ENCODE results near the gene ADAM8. TPM values are rescaled to one million over a fixed set of nuclear protein-coding genes. Genes with fewer than 3 reads are reported as not detected.
"Not testable (repeated sequence)": the region's sequence is repeated elsewhere in the genome, so short reads cannot be mapped to it uniquely, and the experiment has no call there.

Gene ADAM8
- polyA plus RNA-seq, 4 donors = 0.67 to 4.4 (median 2.1) TPM

DNA sequence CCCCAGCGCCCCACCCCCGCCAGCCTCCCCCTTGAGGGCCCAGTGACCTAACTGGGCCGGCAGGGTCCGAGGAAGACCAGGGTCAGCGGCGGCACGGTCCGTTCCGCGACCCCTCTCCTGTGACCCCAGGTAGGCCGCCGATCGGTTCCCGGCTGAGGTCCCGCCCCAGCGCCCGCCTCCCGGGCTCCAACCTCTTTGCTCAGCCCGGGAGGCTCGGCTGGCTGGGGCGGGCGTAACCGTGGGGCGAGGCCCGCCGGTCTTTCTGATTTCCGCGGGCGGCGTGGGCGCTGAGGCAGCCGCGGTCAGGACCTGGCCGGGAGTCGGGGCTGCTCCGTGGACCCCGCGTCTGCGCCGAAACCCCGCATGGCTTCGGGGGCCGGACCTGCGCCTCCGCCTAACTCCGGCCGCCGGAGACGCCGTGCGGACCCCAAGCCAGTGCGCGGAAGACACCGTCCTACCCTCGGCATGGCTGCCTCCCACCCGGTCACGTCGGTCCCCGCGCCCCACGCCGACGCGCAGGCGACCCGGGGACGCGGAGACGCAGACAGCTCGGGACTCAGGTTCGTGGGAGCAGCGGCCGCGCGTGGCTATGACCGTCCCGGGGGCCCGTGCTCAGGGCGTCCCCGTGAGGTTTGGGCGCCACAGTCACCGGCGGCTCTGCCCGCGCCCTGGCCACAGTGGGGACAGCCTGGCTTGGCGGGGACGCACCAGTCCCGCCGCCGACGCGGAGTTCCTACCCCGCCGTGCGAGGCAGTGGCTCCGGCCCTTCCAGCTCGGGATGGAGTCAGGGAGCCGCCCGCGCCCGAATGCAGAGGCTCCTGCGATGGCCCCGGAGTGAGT is 40.0 kb downstream of the ADAM8 start:
- Histone ChIP-seq H3K27ac (ENCODE audit: low read depth in 1 of 3, low read length in 2 of 3) (no peak overlapping the region), H3K36me3 (ENCODE audit: control insufficient read depth in 3 of 3, insufficient read depth in 2 of 3, low read depth in 1 of 3, low read length in 3 of 3) (no peaks in the 10 kb centered on the region), H3K9me3 (ENCODE audit: control insufficient read depth in 2 of 2, insufficient read depth in 1 of 2, low read depth in 1 of 2, low read length in 1 of 2) (no peaks in the 10 kb centered on the region), H3K4me1 (ENCODE audit: control insufficient read depth in 3 of 3, insufficient read depth in 2 of 3, low read depth in 1 of 3, low read length in 2 of 3) (peaks cover 0 to 33% (median 0%) of the 10 kb centered on the region in 3 donors), H3K27me3 (ENCODE audit: control insufficient read depth in 3 of 3, insufficient read depth in 3 of 3, low read length in 3 of 3) (peaks cover 31 to 72% (median 43%) of the 10 kb centered on the region in 3 donors), H3K4me3 (ENCODE audit: low read depth in 1 of 3, low read length in 3 of 3) (peak overlapping the region in 1 of 3 donors; percentile 8)
- no peak for FAIRE-seq
- DNase-seq = no peak
- 2 to 3% (median 3%) methylated on average over 76 to 103 of the region's 103 CpGs for WGBS, 3 donors

DNA sequence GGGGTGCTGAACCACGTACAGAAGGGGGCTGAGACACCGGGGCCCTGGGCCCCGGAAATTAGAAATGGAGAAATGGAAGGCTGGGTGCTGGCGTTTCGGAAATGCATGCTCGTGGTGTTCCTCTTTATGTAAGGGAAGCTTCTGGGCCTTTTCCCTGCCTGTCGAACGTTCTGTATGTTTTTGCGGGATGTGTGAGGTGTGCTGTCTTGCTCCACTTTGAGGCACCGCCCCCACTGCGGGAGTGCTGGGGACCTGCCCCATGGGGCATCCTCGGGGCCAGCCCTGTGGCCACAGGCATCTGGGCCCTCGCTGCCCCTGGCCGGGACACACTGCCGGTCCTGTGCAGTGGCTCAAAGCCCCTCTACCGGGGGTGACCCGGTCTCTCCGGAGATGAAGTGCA is 40.7 kb downstream of the ADAM8 start:
- Histone ChIP-seq H3K4me1 (ENCODE audit: control insufficient read depth in 3 of 3, insufficient read depth in 2 of 3, low read depth in 1 of 3, low read length in 2 of 3) (peaks cover 0 to 31% (median 0%) of the 10 kb centered on the region in 3 donors), H3K9me3 (ENCODE audit: control insufficient read depth in 2 of 2, insufficient read depth in 1 of 2, low read depth in 1 of 2, low read length in 1 of 2) (no peaks in the 10 kb centered on the region), H3K36me3 (ENCODE audit: control insufficient read depth in 3 of 3, insufficient read depth in 2 of 3, low read depth in 1 of 3, low read length in 3 of 3) (no peaks in the 10 kb centered on the region), H3K27ac (ENCODE audit: low read depth in 1 of 3, low read length in 2 of 3) (no peak overlapping the region), H3K27me3 (ENCODE audit: control insufficient read depth in 3 of 3, insufficient read depth in 3 of 3, low read length in 3 of 3) (peaks cover 31 to 77% (median 44%) of the 10 kb centered on the region in 3 donors), H3K4me3 (ENCODE audit: low read depth in 1 of 3, low read length in 3 of 3) (no peak overlapping the region)
- FAIRE-seq = no peak
- no peak for DNase-seq
- 2 to 6% (median 5%) methylated on average over 17 to 18 of the region's 18 CpGs for WGBS, 3 donors

DNA sequence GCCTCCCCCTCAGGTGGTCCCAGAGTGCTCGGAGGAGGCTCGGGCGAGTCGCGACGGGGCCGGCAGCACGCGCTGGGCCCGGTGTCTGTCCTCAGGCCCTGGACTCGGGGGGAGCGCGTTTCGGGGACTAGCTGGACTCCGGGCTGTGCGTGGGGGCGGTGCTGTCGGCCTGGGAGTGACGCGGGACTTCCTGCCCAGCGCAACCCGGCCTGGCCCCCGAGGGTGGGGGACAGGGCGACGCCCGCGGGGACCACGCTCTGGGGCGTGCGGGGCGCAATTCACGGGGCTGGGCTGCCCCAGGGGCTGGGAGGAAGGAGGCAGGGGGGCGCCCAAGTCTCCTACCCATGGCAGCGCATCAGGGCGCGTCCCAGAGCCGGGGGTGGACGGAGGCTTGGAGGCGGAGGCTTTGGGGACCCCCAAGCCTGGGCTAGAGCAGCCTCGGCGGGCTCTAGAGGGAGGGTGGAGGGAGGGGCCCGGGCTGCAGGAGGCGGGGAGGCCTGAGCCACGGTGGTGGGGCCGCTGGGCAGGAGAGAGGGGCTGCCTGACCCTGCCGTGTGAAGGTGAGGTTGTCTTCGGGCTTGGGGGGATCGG is 41.3 kb downstream of the ADAM8 start:
- H3K27me3 ChIP-seq (ENCODE audit: control insufficient read depth in 3 of 3, insufficient read depth in 3 of 3, low read length in 3 of 3) = peaks cover 34 to 77% (median 43%) of the 10 kb centered on the region in 3 donors
- no peaks in the 10 kb centered on the region for H3K36me3 ChIP-seq (ENCODE audit: control insufficient read depth in 3 of 3, insufficient read depth in 2 of 3, low read depth in 1 of 3, low read length in 3 of 3)
- H3K27ac ChIP-seq (ENCODE audit: low read depth in 1 of 3, low read length in 2 of 3) = no peak overlapping the region
- DNase-seq (peak in 1 of 2 donors; percentile 42), FAIRE-seq (no peak)
- H3K4me3 ChIP-seq (ENCODE audit: low read depth in 1 of 3, low read length in 3 of 3) = peak overlapping the region in 1 of 3 donors; percentile 12
- H3K9me3 ChIP-seq (ENCODE audit: control insufficient read depth in 2 of 2, insufficient read depth in 1 of 2, low read depth in 1 of 2, low read length in 1 of 2) = no peaks in the 10 kb centered on the region
- WGBS, 3 donors = 4 to 6% (median 6%) methylated on average over 35 to 48 of the region's 48 CpGs
- peaks cover 0 to 27% (median 0%) of the 10 kb centered on the region in 3 donors for H3K4me1 ChIP-seq (ENCODE audit: control insufficient read depth in 3 of 3, insufficient read depth in 2 of 3, low read depth in 1 of 3, low read length in 2 of 3)

DNA sequence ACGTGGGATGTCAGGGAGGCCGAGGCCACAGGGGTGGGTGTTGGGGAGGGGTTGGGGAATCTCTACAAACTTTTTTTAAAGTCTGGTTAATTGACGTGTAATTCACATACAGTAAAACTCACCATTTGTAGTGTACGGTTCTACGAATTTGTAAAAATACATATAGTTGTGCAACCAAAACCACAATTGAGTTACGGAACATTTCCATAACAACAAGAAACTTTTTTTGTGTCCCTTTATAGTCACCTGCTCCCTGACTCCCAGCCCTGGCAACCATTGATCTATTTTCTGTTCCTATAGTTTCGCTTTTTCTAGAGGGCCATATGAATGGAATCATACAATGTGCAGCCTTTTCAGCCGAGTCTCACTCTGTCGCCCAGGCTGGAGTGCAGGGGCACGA is 41.9 kb downstream of the ADAM8 start:
- H3K9me3 ChIP-seq (ENCODE audit: control insufficient read depth in 2 of 2, insufficient read depth in 1 of 2, low read depth in 1 of 2, low read length in 1 of 2); H3K36me3 ChIP-seq (ENCODE audit: control insufficient read depth in 3 of 3, insufficient read depth in 2 of 3, low read depth in 1 of 3, low read length in 3 of 3); DNase-seq; H3K27ac ChIP-seq (ENCODE audit: low read depth in 1 of 3, low read length in 2 of 3); H3K4me3 ChIP-seq (ENCODE audit: low read depth in 1 of 3, low read length in 3 of 3); FAIRE-seq: not testable (repeated sequence)
- peaks cover 0 to 27% (median 0%) of the 10 kb centered on the region in 3 donors for H3K4me1 ChIP-seq (ENCODE audit: control insufficient read depth in 3 of 3, insufficient read depth in 2 of 3, low read depth in 1 of 3, low read length in 2 of 3)
- WGBS, 3 donors = 41 to 58% (median 49%) methylated on average over 7 to 8 of the region's 10 CpGs
- H3K27me3 ChIP-seq (ENCODE audit: control insufficient read depth in 3 of 3, insufficient read depth in 3 of 3, low read length in 3 of 3) = peaks cover 39 to 79% (median 40%) of the 10 kb centered on the region in 3 donors

DNA sequence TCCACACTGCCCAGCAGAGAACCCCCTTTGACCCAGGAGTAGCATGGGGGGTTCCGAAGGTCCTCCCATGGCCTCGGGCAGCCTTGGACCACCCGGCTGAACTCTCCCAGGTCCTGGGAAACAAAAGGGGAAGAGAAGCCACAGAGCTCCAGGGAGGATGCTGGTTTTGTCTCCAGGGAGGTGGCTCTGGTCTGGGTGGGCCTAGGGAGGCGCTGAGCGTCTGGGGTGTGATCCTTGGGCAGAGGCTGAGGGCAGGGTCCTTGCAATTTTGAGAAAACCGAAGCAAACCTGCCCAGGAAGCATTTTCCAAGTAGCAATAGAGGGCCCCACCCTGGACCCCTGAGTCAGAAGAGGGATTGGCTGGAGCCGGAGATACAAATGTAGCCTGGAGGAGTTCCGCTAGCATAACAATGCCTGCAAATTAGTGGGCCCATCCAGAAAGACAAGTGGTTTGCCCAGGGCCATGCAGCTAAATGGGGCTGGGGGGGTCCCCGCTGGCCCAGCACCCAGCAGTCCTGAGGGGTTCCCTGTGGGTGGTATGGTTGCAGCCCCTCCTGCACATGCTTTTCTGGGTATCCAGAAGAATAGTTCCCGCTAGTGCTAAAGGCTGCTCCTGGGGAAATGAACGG is 44.6 kb downstream of the ADAM8 start:
- H3K27ac ChIP-seq (ENCODE audit: low read depth in 1 of 3, low read length in 2 of 3) = no peak overlapping the region
- DNase-seq = no peak
- 47 to 66% (median 51%) methylated on average over 11 of the region's 11 CpGs for WGBS, 3 donors
- peaks cover 23 to 72% (median 39%) of the 10 kb centered on the region in 3 donors for H3K27me3 ChIP-seq (ENCODE audit: control insufficient read depth in 3 of 3, insufficient read depth in 3 of 3, low read length in 3 of 3)
- H3K36me3 ChIP-seq (ENCODE audit: control insufficient read depth in 3 of 3, insufficient read depth in 2 of 3, low read depth in 1 of 3, low read length in 3 of 3) = no peaks in the 10 kb centered on the region
- no peak for FAIRE-seq
- no peaks in the 10 kb centered on the region for H3K9me3 ChIP-seq (ENCODE audit: control insufficient read depth in 2 of 2, insufficient read depth in 1 of 2, low read depth in 1 of 2, low read length in 1 of 2)
- no peak overlapping the region for H3K4me3 ChIP-seq (ENCODE audit: low read depth in 1 of 3, low read length in 3 of 3)
- peaks cover 0 to 13% (median 0%) of the 10 kb centered on the region in 3 donors for H3K4me1 ChIP-seq (ENCODE audit: control insufficient read depth in 3 of 3, insufficient read depth in 2 of 3, low read depth in 1 of 3, low read length in 2 of 3)

DNA sequence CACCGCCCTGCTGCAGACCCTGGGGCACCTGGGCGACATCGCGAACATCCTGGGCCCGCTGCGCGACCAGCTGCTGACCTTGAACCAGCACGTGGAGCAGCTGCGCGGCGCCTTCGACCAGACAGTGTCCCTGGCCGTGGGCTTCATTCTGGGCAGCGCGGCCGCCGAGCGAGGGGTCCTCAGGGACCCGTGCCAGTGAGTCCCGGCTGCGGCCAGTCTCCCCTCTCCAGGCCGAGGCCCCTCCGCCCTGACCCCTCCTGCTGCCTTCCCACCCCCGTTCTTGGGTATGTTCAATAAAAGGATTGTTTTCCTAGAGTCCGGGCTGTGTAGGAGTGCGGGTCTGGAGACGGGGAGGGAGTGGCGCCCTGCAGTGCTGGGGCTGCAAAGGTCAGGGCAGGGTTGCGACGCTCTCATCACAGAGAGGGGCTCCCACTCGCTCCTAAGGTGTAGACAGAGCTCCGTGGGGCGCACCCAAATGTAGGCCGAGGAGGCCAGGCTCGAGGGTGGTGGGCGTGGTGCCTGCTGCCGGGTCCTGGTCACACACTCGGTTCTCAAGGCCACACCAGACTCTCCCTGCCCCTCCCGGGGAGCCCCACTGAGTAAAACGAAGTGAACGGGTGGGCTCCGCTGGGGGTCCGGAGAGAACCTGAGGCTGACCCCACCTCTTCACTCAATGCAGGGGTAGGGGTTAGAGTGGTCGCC is 45.3 kb downstream of the ADAM8 start:
- H3K27me3 ChIP-seq (ENCODE audit: control insufficient read depth in 3 of 3, insufficient read depth in 3 of 3, low read length in 3 of 3) = peaks cover 17 to 69% (median 33%) of the 10 kb centered on the region in 3 donors
- H3K27ac ChIP-seq (ENCODE audit: low read depth in 1 of 3, low read length in 2 of 3) = no peak overlapping the region
- H3K36me3 ChIP-seq (ENCODE audit: control insufficient read depth in 3 of 3, insufficient read depth in 2 of 3, low read depth in 1 of 3, low read length in 3 of 3) = no peaks in the 10 kb centered on the region
- H3K4me3 ChIP-seq (ENCODE audit: low read depth in 1 of 3, low read length in 3 of 3) = no peak overlapping the region
- no peak for DNase-seq
- no peak for FAIRE-seq
- no peaks in the 10 kb centered on the region for H3K9me3 ChIP-seq (ENCODE audit: control insufficient read depth in 2 of 2, insufficient read depth in 1 of 2, low read depth in 1 of 2, low read length in 1 of 2)
- 17 to 30% (median 21%) methylated on average over 34 to 44 of the region's 44 CpGs for WGBS, 3 donors
- H3K4me1 ChIP-seq (ENCODE audit: control insufficient read depth in 3 of 3, insufficient read depth in 2 of 3, low read depth in 1 of 3, low read length in 2 of 3) = peaks cover 0 to 11% (median 0%) of the 10 kb centered on the region in 3 donors

DNA sequence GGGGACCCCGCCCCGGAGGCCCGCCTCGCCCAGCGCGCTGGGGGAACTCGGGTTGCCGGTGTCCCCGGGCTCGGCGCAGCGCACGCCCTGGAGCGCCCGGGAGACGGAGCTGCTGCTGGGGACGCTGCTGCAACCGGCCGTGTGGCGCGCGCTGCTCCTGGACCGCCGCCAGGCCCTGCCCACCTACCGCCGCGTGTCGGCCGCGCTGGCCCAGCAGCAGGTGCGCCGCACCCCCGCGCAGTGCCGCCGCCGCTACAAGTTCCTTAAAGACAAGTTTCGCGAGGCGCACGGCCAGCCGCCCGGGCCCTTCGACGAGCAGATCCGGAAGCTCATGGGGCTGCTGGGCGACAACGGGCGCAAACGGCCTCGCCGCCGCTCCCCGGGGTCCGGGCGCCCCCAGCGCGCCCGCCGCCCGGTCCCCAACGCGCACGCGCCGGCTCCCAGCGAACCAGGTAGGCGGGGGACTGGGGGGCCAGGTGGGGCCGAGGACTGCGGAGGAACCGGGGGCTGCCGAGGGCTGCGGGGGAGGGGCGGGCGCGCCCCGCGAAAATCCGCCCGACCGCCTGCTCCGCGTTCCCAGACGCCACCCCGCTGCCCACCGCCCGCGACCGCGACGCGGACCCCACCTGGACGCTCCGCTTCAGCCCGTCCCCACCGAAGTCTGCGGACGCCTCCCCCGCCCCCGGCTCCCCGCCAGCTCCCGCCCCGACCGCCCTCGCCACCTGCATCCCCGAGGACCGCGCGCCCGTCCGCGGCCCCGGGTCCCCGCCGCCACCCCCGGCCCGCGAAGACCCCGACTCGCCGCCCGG is 46.1 kb downstream of the ADAM8 start:
- H3K27me3 ChIP-seq (ENCODE audit: control insufficient read depth in 3 of 3, insufficient read depth in 3 of 3, low read length in 3 of 3) = peaks cover 14 to 64% (median 31%) of the 10 kb centered on the region in 3 donors
- H3K36me3 ChIP-seq (ENCODE audit: control insufficient read depth in 3 of 3, insufficient read depth in 2 of 3, low read depth in 1 of 3, low read length in 3 of 3) = no peaks in the 10 kb centered on the region
- H3K4me3 ChIP-seq (ENCODE audit: low read depth in 1 of 3, low read length in 3 of 3) = peak overlapping the region in 1 of 3 donors; percentile 16
- WGBS, 3 donors = 0 to 5% (median 3%) methylated on average over 23 to 122 of the region's 122 CpGs
- H3K27ac ChIP-seq (ENCODE audit: low read depth in 1 of 3, low read length in 2 of 3) = no peak overlapping the region
- H3K4me1 ChIP-seq (ENCODE audit: control insufficient read depth in 3 of 3, insufficient read depth in 2 of 3, low read depth in 1 of 3, low read length in 2 of 3) = peaks cover 0 to 5% (median 0%) of the 10 kb centered on the region in 3 donors
- no peak for FAIRE-seq
- H3K9me3 ChIP-seq (ENCODE audit: control insufficient read depth in 2 of 2, insufficient read depth in 1 of 2, low read depth in 1 of 2, low read length in 1 of 2) = no peaks in the 10 kb centered on the region
- DNase-seq = peak; percentile 4 to 75
